Fibroblast of skin of right quadriceps (primary cell): ENCODE results near the gene FAM3D.

Experiments used
- DNase-seq: peaks from one replicate; pipeline ENCODE4 v3.0.0-alpha.2; 2013

The FAM3D gene

DNA sequence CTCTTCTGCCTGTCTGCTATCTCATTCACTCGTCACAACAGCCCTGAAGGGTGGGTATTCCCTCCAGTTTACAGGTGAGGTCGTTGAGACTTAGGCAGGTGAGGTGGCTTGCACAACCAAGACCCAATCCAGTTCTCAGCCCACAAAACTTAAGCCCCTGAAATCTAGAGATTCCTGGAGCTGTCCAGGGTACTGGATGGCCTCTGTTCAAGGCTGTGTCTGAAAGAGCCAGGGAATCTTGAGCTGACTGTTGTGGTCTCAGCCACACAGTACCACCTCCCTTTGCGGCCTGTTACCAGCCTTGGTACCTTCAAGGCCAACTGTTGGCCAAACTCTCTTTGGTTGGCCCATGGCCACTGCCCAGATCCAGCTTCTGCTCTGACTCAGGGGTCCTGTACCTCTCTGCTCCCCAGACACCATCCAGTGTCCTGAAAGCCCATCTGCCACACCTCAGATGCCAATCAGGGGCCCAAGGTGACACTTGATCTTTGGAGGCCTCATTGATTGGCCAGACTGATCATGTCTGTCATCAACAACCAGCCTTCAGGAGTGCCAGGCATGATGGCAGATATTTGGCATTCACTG lies 78.5 kb downstream of the FAM3D start:
- peak; percentile 38 for DNase-seq

DNA sequence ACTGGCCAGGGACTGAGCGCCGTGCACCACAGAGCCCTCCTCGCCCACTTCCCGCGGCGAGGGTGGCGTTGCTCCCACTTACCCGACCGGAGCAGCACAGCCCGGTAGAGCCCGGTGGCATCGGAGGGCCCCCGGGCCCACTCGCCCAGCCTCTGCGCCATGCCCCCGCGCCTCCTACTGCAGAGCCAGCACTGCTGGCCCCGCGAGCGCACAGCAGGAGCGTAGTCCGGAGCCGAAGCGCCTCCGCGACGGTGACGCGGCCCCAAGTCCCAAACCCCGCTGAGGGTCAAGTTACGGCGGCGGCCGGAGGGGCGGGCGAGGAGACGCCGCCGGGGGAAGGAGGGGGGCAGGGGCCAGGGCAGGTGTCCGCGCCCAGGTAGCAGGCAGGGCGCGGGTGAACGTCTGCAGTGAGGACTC lies 79.8 kb downstream of the FAM3D start:
- no peak for DNase-seq

DNA sequence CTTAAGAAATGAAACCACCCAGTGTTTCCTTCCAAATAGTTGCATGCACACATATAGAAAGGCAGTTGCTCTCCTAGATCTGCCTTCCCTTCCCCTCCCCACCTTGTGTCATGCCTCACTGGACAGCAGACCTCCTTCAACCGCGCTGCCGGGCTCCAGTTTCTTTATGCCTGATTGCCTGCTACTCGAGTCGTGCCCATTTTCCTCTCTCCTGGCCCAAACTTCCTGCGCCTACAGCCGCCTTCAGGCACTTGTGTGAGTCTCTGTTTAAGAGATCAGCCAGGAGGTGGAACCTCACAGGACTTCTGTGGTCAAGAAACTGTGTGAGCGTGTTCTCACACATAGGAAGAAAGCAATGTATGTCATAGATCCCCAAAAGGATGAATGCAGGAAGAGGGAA lies 80.6 kb downstream of the FAM3D start:
- DNase-seq: no peak

DNA sequence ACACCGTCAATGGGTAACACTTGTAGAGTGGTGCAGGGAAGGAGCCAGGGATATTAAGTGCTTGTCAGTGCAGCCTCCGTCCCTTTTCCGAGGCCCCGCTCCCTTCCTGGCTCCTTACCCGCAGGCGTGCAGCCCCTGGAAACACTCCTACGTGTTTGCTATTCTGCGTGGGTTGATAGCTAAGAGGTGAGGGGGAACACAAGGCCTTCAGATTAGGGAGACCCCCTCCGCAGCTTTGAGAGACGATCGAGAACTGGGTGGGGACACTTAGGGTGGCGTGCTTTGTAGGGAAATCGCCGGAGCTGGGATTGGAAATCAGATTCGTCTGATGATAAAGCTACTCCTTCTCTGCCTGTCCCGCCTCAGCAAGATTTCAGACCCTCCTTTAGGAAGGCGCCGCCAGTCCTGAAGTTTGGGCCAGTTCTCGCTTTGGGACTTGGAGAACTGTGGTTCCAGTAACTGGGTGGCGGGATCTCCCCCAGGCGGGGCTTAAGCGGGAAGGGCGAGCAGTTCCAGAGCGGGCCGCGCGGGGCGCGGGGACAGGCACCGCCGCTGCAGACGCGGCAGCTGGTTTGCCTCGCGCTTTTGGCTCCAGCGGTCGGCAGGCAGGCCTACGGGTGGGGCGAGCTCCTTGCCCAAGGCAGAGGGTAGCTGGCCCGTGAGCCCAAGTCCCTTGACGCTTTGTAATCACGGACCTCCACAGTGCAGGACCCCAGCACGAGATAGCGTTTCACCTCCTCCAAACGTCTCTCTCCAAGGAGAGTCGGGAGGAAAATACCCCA lies 81.4 kb downstream of the FAM3D start:
- peak; percentile 62 for DNase-seq

DNA sequence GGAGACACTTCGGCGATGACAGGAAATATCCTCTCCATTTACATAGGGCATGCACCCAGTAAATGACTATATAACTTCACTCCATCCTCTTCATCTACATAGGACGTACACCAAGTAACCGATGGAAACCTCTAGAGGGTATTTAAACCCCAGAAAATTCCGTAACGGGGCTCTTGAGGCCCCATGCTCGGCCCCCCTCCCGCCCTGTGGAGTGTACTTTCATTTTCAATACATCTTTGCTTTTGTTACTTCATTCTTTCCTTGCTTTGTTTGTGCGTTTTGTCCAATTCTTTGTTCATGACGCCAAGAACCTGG lies 81.9 kb downstream of the FAM3D start:
- no peak for DNase-seq
